GM19324 (cell line): Measurements from ENCODE around the gene ATAD1.
"Not testable (repeated sequence)": the region's sequence is repeated elsewhere in the genome, so short reads cannot be mapped to it uniquely, and the experiment has no call there.

Experiments
- ATAC-seq: cut with Tn5 transposase; IDR thresholded peaks from one replicate; pipeline ENCODE4 v1.9.1; 2021; ENCODE audit warnings: mild to moderate bottlenecking, moderate library complexity; ENCODE audit not compliant: unreplicated experiment, low FRiP score

Gene ATAD1

DNA sequence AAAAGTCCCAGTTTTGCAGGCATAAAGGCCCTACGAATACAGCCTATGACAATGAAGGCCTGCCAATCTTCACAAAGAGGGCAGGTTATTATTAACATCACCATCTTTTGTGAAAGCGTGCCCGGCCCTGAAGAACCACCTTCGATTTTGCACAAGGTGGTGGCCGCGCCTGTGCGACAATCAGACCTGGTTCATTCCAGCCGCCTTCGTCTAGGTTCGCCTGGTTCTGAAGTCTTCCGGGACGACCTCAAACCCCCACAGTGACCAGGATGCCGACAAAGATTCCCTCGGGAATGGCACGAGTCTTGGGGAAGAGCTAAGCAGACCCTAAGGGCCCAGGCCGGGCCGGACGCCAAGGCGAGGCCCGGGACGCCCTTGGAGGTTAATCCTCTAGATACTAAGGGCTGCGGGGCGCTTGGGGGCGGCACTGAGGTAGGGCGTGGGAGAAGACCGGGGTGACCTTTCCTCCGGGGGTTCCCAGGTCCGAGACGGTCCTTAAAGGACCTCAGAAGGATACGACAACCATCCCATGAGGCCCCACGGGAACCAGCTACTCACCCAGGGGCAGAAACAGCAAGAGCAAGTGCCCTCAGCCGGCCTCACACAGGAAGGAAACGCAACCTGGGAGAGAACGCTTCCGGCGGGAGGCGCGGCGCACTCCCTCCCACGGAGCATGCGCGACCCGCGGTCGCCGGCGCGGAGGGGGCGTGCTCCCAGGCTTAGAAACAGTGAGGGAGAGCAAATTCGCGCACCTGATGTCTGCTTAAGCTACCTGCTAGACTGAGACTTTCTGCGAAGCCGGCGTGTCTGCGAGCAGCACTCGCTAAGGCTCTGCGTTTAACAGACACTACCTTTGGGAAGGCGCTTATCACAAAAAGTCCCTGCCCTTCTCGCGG is at the start of gene ATAD1:
Gene ATAD1, minus strand, starts transcription at position 618 of the 896 bp plus-strand sequence. CDS start 3,627 bp downstream, outside the sequence.
- peak; percentile 85 for ATAC-seq

GRCh38 chr10:87867453-87867852 is 49.4 kb upstream of the ATAD1 start:
- ATAC-seq, result no peak

- ATAC-seq, result no peak
These were observed 48.5 kb upstream of the ATAD1 start for GRCh38 chr10:87866412-87866974.

DNA sequence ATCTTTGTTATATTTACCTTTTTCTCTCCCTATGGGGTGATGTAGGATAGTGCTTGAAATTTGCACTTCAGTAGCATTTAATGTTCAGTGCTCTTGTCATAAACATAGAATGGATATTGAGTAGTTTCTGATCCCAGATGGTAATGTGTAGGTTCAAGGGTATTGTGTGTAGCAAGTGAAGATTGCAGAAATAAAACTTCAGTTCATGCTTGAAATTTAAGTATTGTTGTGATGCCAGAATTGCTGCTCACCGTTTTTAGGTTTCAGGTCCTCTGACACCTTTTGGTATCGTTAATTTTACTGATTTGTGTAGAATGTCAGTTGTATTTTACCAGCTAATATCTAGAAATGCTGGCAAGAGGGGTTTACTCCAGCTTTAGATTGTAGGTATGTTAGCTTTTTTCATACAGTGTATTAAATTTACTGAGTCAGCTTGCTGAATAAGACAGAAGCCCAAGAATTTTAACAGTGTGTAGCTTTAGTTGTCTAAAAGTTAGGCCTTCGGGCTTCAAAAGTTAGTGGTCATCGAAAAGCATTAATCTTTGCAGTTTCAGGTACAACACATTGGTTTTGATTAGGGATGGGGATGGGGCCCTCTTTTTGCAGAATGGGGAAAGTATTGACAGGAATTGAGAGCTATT is 47.3 kb upstream of the ATAD1 start:
- no peak for ATAC-seq

DNA sequence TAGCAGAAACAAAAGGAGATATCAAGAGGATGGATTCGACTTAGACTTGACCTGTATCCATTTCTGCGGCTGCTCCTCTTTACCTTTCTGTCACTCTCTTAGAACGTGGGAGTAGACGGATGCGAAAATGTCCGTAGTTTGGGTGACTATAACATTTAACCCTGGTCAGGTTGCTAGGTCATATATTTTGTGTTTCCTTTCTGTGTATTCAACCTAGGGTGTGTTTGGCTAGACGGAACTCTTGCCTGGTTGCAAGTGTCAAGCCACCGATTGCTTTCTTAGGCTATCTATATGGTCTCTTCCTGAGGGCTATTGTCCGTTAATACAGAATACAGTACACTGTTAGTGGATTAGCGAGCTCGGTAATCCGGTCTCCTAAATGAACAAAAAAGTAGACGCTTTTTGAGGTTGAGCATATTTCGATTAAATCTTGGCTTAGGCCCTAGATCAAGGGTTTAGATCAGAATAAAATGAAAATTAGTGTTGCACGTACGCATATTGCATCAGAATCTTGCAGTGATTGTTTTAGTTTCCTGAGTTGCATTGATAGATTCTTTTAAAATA is 46.6 kb upstream of the ATAD1 start:
- ATAC-seq, result no peak

GRCh38 chr10:87863951-87864495 is 46.0 kb upstream of the ATAD1 start:
- not testable (repeated sequence) for ATAC-seq

DNA sequence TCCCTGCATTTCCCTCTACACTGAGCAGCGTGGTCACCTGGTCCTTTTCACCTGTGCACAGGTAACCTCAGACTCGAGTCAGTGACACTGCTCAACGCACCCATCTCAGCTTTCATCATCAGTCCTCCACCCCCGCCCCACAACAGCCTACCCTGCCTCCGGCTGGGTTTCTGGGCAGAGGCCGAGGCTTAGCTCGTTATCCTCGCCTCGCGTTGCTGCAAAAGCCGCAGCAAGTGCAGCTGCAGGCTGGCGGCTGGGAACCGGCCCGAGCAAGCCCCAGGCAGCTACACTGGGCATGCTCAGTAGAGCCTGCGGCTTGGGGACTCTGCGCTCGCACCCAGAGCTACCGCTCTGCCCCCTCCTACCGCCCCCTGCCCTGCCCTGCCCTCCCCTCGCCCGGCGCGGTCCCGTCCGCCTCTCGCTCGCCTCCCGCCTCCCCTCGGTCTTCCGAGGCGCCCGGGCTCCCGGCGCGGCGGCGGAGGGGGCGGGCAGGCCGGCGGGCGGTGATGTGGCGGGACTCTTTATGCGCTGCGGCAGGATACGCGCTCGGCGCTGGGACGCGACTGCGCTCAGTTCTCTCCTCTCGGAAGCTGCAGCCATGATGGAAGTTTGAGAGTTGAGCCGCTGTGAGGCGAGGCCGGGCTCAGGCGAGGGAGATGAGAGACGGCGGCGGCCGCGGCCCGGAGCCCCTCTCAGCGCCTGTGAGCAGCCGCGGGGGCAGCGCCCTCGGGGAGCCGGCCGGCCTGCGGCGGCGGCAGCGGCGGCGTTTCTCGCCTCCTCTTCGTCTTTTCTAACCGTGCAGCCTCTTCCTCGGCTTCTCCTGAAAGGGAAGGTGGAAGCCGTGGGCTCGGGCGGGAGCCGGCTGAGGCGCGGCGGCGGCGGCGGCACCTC is 45.3 kb upstream of the ATAD1 start, which contains the start of the genes KLLN and PTEN:
Gene KLLN, minus strand, starts transcription at position 481 of the 891 bp plus-strand sequence. CDS start 1,046 bp downstream, outside the sequence.
Gene PTEN, plus strand, starts transcription at position 573 of the 891 bp plus-strand sequence. CDS start 845 bp downstream, outside the sequence.
- peak; percentile 39 for ATAC-seq

- peak; percentile 12 for ATAC-seq
These were observed 44.6 kb upstream of the ATAD1 start for GRCh38 chr10:87862679-87863052.

GRCh38 chr10:87861953-87862678 is 44.1 kb upstream of the ATAD1 start:
- ATAC-seq, result peak; percentile 67

- ATAC-seq, result peak; percentile 5
These were observed 43.5 kb upstream of the ATAD1 start for GRCh38 chr10:87861566-87861952.

- ATAC-seq, result no peak
These were observed 42.9 kb upstream of the ATAD1 start for GRCh38 chr10:87860816-87861403.

DNA sequence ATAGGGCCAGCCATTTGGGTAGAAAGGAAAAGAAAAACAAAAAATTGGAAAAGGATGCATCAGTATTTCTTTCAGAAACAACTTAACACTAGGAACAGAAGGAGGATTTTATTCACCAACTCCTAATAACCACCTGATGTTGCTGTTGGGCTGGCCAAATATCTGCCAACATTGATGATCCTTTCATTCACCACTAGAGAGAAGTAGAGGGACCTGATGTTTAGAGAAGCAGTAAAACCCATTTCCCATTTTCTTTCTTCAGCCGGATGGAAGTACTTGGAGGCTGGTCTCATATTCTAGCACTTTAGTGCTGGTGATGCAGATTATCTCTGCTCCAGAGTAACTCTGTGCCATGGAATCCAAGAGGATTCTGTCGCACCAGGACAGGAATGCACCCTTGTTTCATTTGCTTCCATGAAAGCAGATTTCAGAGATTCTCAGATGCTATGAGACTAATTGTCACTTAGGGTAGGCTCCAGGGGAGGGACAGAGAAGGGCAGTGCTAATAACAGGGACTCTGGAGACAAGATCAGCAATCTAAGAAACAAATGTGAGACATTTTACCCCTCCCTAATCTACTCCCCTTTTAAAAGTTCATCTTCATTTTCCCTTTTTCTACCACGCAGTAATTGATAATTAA is 42.2 kb upstream of the ATAD1 start:
- ATAC-seq, result no peak

DNA sequence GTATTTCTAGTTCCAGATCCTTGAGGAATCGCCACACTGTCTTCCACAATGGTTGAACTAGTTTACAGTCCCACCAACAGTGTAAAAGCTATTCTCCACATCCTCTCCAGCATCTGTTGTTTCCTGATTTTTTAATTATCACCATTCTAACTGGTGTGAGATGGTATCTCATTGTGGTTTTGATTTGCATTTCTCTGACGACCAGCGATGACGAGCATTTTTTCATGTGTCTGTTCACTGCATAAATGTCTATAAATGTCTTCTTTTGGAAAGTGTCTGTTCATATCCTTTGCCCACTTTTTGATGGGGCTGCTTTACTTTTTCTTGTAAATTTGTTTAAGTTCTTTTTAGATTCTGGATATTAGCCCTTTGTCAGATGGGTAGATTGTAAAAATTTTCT is 37.6 kb upstream of the ATAD1 start:
- ATAC-seq, result not testable (repeated sequence)

GRCh38 chr10:87855247-87855646 is 37.2 kb upstream of the ATAD1 start:
- not testable (repeated sequence) for ATAC-seq

DNA sequence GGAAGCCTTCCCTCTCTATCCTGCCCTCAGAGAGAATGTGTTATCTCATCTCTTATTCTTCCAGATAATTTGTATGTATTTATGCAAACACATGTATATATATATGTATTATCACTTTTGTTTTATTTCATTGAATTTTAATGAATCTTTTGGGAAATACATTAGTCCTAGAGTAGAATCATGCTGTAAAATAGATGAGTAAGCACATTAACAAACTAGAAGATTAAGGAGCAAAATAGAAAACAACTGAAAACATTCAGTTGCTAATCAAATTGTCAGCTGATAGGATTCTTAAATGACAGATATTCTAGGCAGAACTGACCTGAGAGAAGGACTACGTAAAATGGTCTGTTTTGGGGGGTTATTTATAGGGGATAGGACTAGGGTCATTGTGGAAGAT is 34.1 kb upstream of the ATAD1 start:
- ATAC-seq, result no peak

DNA sequence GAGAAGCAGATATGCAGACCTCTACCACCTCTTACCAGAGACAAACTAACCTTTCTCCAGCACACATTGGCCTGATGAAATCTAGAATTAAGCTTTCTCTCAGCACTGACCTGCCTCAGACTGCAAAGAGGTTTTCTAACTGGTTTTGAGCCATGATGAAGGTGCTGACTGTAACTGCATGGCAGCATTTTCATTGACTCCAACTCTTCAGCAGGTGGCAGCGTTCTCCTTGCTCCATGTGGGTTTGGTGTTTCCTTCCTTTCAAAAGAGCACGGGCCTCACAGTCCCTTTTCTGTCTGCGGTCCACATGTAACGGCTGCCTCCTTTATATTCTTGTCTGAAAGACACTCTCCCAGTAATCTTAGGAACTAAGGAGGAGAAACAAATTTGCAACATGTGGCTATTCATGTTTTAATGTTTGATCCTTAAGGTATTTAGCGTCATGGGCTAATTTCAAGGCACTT is 32.7 kb upstream of the ATAD1 start:
- ATAC-seq, result no peak

DNA sequence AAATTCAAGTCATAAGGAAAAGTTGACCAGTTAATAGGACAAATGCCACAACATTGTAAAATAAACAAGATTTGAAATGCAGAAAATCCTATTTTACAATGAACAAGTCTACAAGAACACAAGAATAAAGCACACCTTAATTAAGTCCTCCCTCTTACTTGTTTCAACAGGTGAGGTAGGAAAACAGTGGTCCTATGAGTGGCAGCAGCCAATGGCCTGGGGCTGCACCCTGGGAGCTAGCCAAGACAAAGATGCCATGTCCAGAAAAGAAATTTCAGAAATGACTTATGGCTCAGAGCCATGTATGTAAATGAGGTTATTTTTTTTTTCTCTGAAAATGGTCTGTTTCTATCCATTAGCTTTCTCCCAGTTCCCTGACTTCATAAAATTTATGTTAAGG is 31.0 kb upstream of the ATAD1 start:
- no peak for ATAC-seq

DNA sequence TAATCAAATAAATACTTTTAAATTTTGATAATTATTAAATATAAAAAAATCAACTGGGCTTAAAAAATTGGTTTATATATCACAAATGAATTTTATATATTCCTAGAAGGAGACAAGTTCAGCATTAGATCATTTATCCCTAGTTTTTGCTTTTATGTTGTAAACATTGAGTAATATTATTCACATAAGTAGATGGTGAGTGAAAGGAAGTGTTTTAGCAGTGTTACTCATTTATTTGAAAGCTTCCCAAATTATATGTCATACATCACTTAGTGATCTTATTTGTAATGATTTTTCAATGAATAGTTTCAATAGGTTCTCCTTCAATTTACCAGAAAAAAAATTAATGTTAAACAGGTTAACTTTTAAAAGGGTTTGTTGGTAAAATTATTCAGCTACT is 29.5 kb upstream of the ATAD1 start:
- ATAC-seq, result no peak
